ENCODE data around the gene BEND7.

The BEND7 gene

DNA sequence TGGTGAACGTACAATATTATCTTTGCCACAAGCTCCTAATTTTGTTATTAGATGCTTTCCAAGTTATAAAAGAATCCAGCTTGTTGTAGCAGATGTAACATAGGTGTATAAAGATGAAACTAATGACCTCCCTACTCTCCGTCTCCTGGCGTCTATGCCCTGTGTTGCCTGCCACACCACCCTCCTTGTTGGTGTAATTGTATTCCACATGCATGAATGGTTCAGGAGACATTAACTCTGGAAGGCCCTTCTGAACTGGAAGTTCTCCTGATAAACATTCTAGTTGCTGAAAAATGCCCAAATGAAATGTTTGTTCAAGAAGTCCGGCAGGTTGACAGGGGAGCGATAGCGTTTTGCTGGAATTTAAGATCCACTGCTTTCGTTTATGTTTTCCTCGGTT, 126.8 kb downstream of the BEND7 start:
- H3K18ac ChIP-seq (ENCODE audit: low read length) = no peak overlapping the region
- H3K4ac ChIP-seq (ENCODE audit: low read depth, low read length) = no peak overlapping the region
- H4K91ac ChIP-seq (ENCODE audit: low read depth, low read length) = no peak overlapping the region
- H3K9me3 ChIP-seq (ENCODE audit: insufficient read depth, low read depth, low read length) = no peaks in the 10 kb centered on the region
- no peak for DNase-seq
- no peaks in the 10 kb centered on the region for H3K79me1 ChIP-seq (ENCODE audit: low read length)
- no peaks in the 10 kb centered on the region for H3K36me3 ChIP-seq (ENCODE audit: control insufficient read depth in 1 of 2, insufficient read depth in 2 of 2, low read length in 2 of 2)
- no peak overlapping the region for H4K12ac ChIP-seq (ENCODE audit: low read depth, low read length)
- H2AK5ac ChIP-seq (ENCODE audit: low read length) = no peak overlapping the region
- H3K14ac ChIP-seq (ENCODE audit: low read length) = no peak overlapping the region
- H3K23ac ChIP-seq (ENCODE audit: low read length) = no peak overlapping the region
- H3K4me2 ChIP-seq (ENCODE audit: low read length) = no peak overlapping the region
- no peak overlapping the region for H3K27ac ChIP-seq (ENCODE audit: low read depth, low read length)
- no peak overlapping the region for H2BK120ac ChIP-seq (ENCODE audit: insufficient read depth, low read length, poor library complexity)
- no peak overlapping the region for H2AFZ ChIP-seq (ENCODE audit: insufficient read depth, low read length, poor library complexity)
- no peak overlapping the region for H2BK5ac ChIP-seq (ENCODE audit: low read depth, low read length, poor library complexity)
- no peak overlapping the region for H4K8ac ChIP-seq (ENCODE audit: low read depth, low read length)
- H3K9ac ChIP-seq (ENCODE audit: low read length) = no peak overlapping the region
- H3K79me2 ChIP-seq (ENCODE audit: control insufficient read depth, insufficient read depth, low read length, poor library complexity) = no peaks in the 10 kb centered on the region
- no peak overlapping the region for H3K4me3 ChIP-seq (ENCODE audit: low read depth, low read length)
- peaks cover 0 to 2% of the 10 kb centered on the region in 2 experiments for H3K4me1 ChIP-seq (ENCODE audit: control insufficient read depth in 1 of 2, insufficient read depth in 2 of 2, low read length in 2 of 2)
- H3K27me3 ChIP-seq (ENCODE audit: insufficient read depth, low read length) = no peaks in the 10 kb centered on the region
- no CpG with 5 or more reads among the region's 8 CpGs for WGBS (ENCODE audit: extremely low coverage, insufficient coverage, insufficient read length)
- H2BK12ac ChIP-seq (ENCODE audit: low read length) = no peak overlapping the region

DNA sequence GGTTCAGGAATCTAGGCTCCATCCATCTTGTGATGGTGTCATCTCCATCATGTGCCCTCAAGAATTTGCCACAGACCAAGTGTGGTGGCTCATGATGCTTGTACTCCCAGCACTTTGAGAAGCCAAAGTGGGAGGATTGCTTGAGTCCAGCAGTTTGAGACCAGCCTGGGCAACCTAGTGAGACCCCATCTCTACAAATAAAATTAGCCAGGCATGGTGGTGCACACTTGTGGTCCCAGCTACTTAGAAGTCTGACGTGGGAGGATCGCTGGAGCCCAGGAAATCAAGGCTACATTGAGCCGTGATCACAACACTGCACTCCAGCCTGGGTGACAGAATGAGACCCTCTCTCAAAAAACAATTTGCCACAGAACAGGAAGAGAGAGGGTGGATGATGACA, 127.7 kb downstream of the BEND7 start:
- H2AFZ ChIP-seq (ENCODE audit: insufficient read depth, low read length, poor library complexity) = no peak overlapping the region
- no peaks in the 10 kb centered on the region for H3K79me1 ChIP-seq (ENCODE audit: low read length)
- H2BK5ac ChIP-seq (ENCODE audit: low read depth, low read length, poor library complexity) = no peak overlapping the region
- H3K36me3 ChIP-seq (ENCODE audit: control insufficient read depth in 1 of 2, insufficient read depth in 2 of 2, low read length in 2 of 2) = no peaks in the 10 kb centered on the region
- no peak overlapping the region for H3K4me2 ChIP-seq (ENCODE audit: low read length)
- H2BK12ac ChIP-seq (ENCODE audit: low read length) = no peak overlapping the region
- H3K27ac ChIP-seq (ENCODE audit: low read depth, low read length) = no peak overlapping the region
- H3K23ac ChIP-seq (ENCODE audit: low read length) = no peak overlapping the region
- H4K91ac ChIP-seq (ENCODE audit: low read depth, low read length) = no peak overlapping the region
- peaks cover 0 to 2% of the 10 kb centered on the region in 2 experiments for H3K4me1 ChIP-seq (ENCODE audit: control insufficient read depth in 1 of 2, insufficient read depth in 2 of 2, low read length in 2 of 2)
- no peaks in the 10 kb centered on the region for H3K27me3 ChIP-seq (ENCODE audit: insufficient read depth, low read length)
- no peak overlapping the region for H3K14ac ChIP-seq (ENCODE audit: low read length)
- no peak overlapping the region for H3K4ac ChIP-seq (ENCODE audit: low read depth, low read length)
- H3K9me3 ChIP-seq (ENCODE audit: insufficient read depth, low read depth, low read length) = no peaks in the 10 kb centered on the region
- H3K4me3 ChIP-seq (ENCODE audit: low read depth, low read length) = no peak overlapping the region
- no peak overlapping the region for H3K9ac ChIP-seq (ENCODE audit: low read length)
- no peak overlapping the region for H3K18ac ChIP-seq (ENCODE audit: low read length)
- H2AK5ac ChIP-seq (ENCODE audit: low read length) = no peak overlapping the region
- DNase-seq = no peak
- H3K79me2 ChIP-seq (ENCODE audit: control insufficient read depth, insufficient read depth, low read length, poor library complexity) = no peaks in the 10 kb centered on the region
- H4K12ac ChIP-seq (ENCODE audit: low read depth, low read length) = no peak overlapping the region
- WGBS (ENCODE audit: extremely low coverage, insufficient coverage, insufficient read length) = no CpG with 5 or more reads among the region's 3 CpGs
- H4K8ac ChIP-seq (ENCODE audit: low read depth, low read length) = no peak overlapping the region
- no peak overlapping the region for H2BK120ac ChIP-seq (ENCODE audit: insufficient read depth, low read length, poor library complexity)

- Histone ChIP-seq H3K79me2 (ENCODE audit: control insufficient read depth, insufficient read depth, low read length, poor library complexity) (no peaks in the 10 kb centered on the region), H3K27ac (ENCODE audit: low read depth, low read length) (no peak overlapping the region), H3K14ac (ENCODE audit: low read length) (no peak overlapping the region), H2AFZ (ENCODE audit: insufficient read depth, low read length, poor library complexity) (no peak overlapping the region), H2BK12ac (ENCODE audit: low read length) (no peak overlapping the region), H2BK120ac (ENCODE audit: insufficient read depth, low read length, poor library complexity) (no peak overlapping the region), H3K4ac (ENCODE audit: low read depth, low read length) (no peak overlapping the region), H3K9me3 (ENCODE audit: insufficient read depth, low read depth, low read length) (no peaks in the 10 kb centered on the region), H3K27me3 (ENCODE audit: insufficient read depth, low read length) (no peaks in the 10 kb centered on the region), H4K8ac (ENCODE audit: low read depth, low read length) (no peak overlapping the region), H3K36me3 (ENCODE audit: control insufficient read depth in 1 of 2, insufficient read depth in 2 of 2, low read length in 2 of 2) (no peaks in the 10 kb centered on the region), H3K9ac (ENCODE audit: low read length) (no peak overlapping the region), H4K91ac (ENCODE audit: low read depth, low read length) (no peak overlapping the region), H3K4me2 (ENCODE audit: low read length) (no peak overlapping the region), H3K23ac (ENCODE audit: low read length) (no peak overlapping the region), H2BK5ac (ENCODE audit: low read depth, low read length, poor library complexity) (no peak overlapping the region), H2AK5ac (ENCODE audit: low read length) (no peak overlapping the region), H3K4me3 (ENCODE audit: low read depth, low read length) (no peak overlapping the region), H4K12ac (ENCODE audit: low read depth, low read length) (no peak overlapping the region), H3K79me1 (ENCODE audit: low read length) (no peaks in the 10 kb centered on the region), H3K18ac (ENCODE audit: low read length) (no peak overlapping the region), H3K4me1 (ENCODE audit: control insufficient read depth in 1 of 2, insufficient read depth in 2 of 2, low read length in 2 of 2) (peaks cover 0 to 2% of the 10 kb centered on the region in 2 experiments)
- WGBS (ENCODE audit: extremely low coverage, insufficient coverage, insufficient read length) = no CpG with 5 or more reads among the region's 15 CpGs
- DNase-seq = no peak
Measured at GRCh38 chr10:13400196-13400965, 128.4 kb downstream of the BEND7 start.

DNA sequence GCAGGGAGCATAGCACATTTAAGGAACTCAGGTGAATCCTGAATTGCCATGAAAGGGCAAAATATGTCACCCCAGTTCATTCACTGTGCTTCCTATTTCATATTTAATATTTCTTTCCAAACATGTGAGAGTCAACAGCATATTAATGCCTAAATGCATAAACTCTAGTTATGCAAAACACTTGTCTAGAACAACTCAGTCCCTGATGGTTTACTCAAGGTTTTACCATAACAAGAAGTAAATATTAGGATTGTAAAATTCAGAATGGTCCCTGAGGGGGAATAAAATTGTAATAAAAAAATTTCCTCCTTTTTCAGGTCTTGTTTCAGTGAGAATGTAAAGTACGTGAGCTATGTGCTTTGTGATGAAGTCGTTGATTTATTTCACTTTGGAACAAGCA, 129.1 kb downstream of the BEND7 start:
- Histone ChIP-seq H3K4me3 (ENCODE audit: low read depth, low read length) (no peak overlapping the region), H2BK5ac (ENCODE audit: low read depth, low read length, poor library complexity) (no peak overlapping the region), H3K23ac (ENCODE audit: low read length) (no peak overlapping the region), H3K9ac (ENCODE audit: low read length) (no peak overlapping the region), H4K91ac (ENCODE audit: low read depth, low read length) (no peak overlapping the region), H2AK5ac (ENCODE audit: low read length) (no peak overlapping the region), H4K8ac (ENCODE audit: low read depth, low read length) (no peak overlapping the region), H2AFZ (ENCODE audit: insufficient read depth, low read length, poor library complexity) (no peak overlapping the region), H3K36me3 (ENCODE audit: control insufficient read depth in 1 of 2, insufficient read depth in 2 of 2, low read length in 2 of 2) (no peaks in the 10 kb centered on the region), H3K27me3 (ENCODE audit: insufficient read depth, low read length) (no peaks in the 10 kb centered on the region), H3K4me2 (ENCODE audit: low read length) (no peak overlapping the region), H4K12ac (ENCODE audit: low read depth, low read length) (no peak overlapping the region), H3K27ac (ENCODE audit: low read depth, low read length) (no peak overlapping the region), H3K79me2 (ENCODE audit: control insufficient read depth, insufficient read depth, low read length, poor library complexity) (no peaks in the 10 kb centered on the region), H3K79me1 (ENCODE audit: low read length) (no peaks in the 10 kb centered on the region), H3K14ac (ENCODE audit: low read length) (no peak overlapping the region), H3K4ac (ENCODE audit: low read depth, low read length) (no peak overlapping the region), H3K18ac (ENCODE audit: low read length) (no peak overlapping the region), H2BK120ac (ENCODE audit: insufficient read depth, low read length, poor library complexity) (no peak overlapping the region), H3K9me3 (ENCODE audit: insufficient read depth, low read depth, low read length) (no peaks in the 10 kb centered on the region), H2BK12ac (ENCODE audit: low read length) (no peak overlapping the region), H3K4me1 (ENCODE audit: control insufficient read depth in 1 of 2, insufficient read depth in 2 of 2, low read length in 2 of 2) (peaks cover 0 to 2% of the 10 kb centered on the region in 2 experiments)
- no peak for DNase-seq
- no CpG with 5 or more reads among the region's 2 CpGs for WGBS (ENCODE audit: extremely low coverage, insufficient coverage, insufficient read length)

Measured in trophoblast cell (in vitro differentiated cells and primary cell).